CD4-positive, alpha-beta T cell treated with Interleukin-15 for 4 hours (primary cell): ENCODE measurements around the gene PODNL1.
"Not testable (repeated sequence)": the region's sequence is repeated elsewhere in the genome, so short reads cannot be mapped to it uniquely, and the experiment has no call there.

Source experiments
- DNase-seq: peaks from one replicate; pipeline ENCODE4 v3.0.0-alpha.2; 2020; ENCODE audit warnings: low spot score

PODNL1 gene

GRCh38 chr19:13938301-13939064, at the start of gene PODNL1:
Gene PODNL1 (minus strand): TSS chr19:13938417. CDS start chr19:13938181, 236 bp downstream.
- DNase-seq: no peak

- DNase-seq: no peak
Observed at GRCh38 chr19:13987101-13987890, 49.1 kb upstream of the PODNL1 start.

GRCh38 chr19:13986348-13986904, 48.2 kb upstream of the PODNL1 start:
- peak; percentile 99 for DNase-seq

- no peak for DNase-seq
Observed at GRCh38 chr19:13985771-13986347, 47.6 kb upstream of the PODNL1 start.

- DNase-seq: peak; percentile 44
Observed at GRCh38 chr19:13984875-13985741, 46.9 kb upstream of the PODNL1 start.

- no peak for DNase-seq
Observed at GRCh38 chr19:13984186-13984585, 46.0 kb upstream of the PODNL1 start.

GRCh38 chr19:13983213-13983889, 45.1 kb upstream of the PODNL1 start:
- DNase-seq: peak; percentile 42

- no peak for DNase-seq
Observed at GRCh38 chr19:13982773-13983172, 44.6 kb upstream of the PODNL1 start.

GRCh38 chr19:13981988-13982501, 43.8 kb upstream of the PODNL1 start:
- no peak for DNase-seq

GRCh38 chr19:13981467-13981866, 43.2 kb upstream of the PODNL1 start:
- DNase-seq: no peak

GRCh38 chr19:13981021-13981420, 42.8 kb upstream of the PODNL1 start:
- no peak for DNase-seq

GRCh38 chr19:13980340-13980739, 42.1 kb upstream of the PODNL1 start:
- no peak for DNase-seq

- DNase-seq: no peak
Observed at GRCh38 chr19:13979686-13980085, 41.5 kb upstream of the PODNL1 start.

- no peak for DNase-seq
Observed at GRCh38 chr19:13979244-13979615, 41.0 kb upstream of the PODNL1 start.

- peak; percentile 21 for DNase-seq
Observed at GRCh38 chr19:13978351-13979243, 40.4 kb upstream of the PODNL1 start.

GRCh38 chr19:13977803-13978202, 39.6 kb upstream of the PODNL1 start:
- DNase-seq: no peak

- DNase-seq: no peak
Observed at GRCh38 chr19:13976446-13976845, 38.2 kb upstream of the PODNL1 start.

- DNase-seq: no peak
Observed at GRCh38 chr19:13975870-13976269, 37.7 kb upstream of the PODNL1 start.

GRCh38 chr19:13974073-13974472, 35.9 kb upstream of the PODNL1 start:
- DNase-seq: peak; percentile 28

- not testable (repeated sequence) for DNase-seq
Observed at GRCh38 chr19:13973479-13973878, 35.3 kb upstream of the PODNL1 start.
